NT2/D1 (cell line): Measurements from ENCODE around the gene ZDHHC16.
A peak's percentile ranks its signal among the peaks of the same experiment; 100 is the strongest.

Experiments
- DNase-seq: peaks from one replicate; pipeline ENCODE4 v3.0.0-alpha.2; 2011; ENCODE audit warnings: low read depth, low spot score
- H3K27me3 ChIP-seq: 2 replicates; pipeline ENCODE4 v1.6.0; 2011; ENCODE audit warnings: mild to moderate bottlenecking; ENCODE audit not compliant: insufficient read length, insufficient read depth
- H3K36me3 ChIP-seq: 2 replicates; pipeline ENCODE4 v1.6.1; 2011; ENCODE audit warnings: mild to moderate bottlenecking, low read length, mixed read lengths; ENCODE audit not compliant: insufficient read depth, insufficient read length
- H3K4me1 ChIP-seq: 2 replicates; pipeline ENCODE4 v1.5.1; 2011; ENCODE audit not compliant: insufficient read depth, insufficient read length
- H3K4me3 ChIP-seq: 2 replicates; pipeline ENCODE4 v1.5.1; 2011; ENCODE audit warnings: low read depth; ENCODE audit not compliant: insufficient read length
- H3K9ac ChIP-seq: 2 replicates; pipeline ENCODE4 v1.6.0; 2011; ENCODE audit warnings: low read depth; ENCODE audit not compliant: insufficient read length
- H3K9me3 ChIP-seq: 2 replicates; pipeline ENCODE4 v1.5.1; 2011; ENCODE audit warnings: mild to moderate bottlenecking, low read length; ENCODE audit not compliant: insufficient read depth
- SUZ12 ChIP-seq: IDR thresholded peaks from 2 replicates; pipeline ENCODE4 v1.6.1; 2011; ENCODE audit not compliant: insufficient read length, insufficient read depth; ENCODE audit errors: extremely low read depth
- YY1 ChIP-seq: IDR thresholded peaks from 2 replicates; pipeline ENCODE4 v1.6.1; 2011; ENCODE audit not compliant: insufficient read length, insufficient read depth
- ZNF274 ChIP-seq: IDR thresholded peaks from 2 replicates; pipeline ENCODE4 v1.6.1; 2011; ENCODE audit warnings: mild to moderate bottlenecking, low read depth, low read length

The ZDHHC16 gene

DNA sequence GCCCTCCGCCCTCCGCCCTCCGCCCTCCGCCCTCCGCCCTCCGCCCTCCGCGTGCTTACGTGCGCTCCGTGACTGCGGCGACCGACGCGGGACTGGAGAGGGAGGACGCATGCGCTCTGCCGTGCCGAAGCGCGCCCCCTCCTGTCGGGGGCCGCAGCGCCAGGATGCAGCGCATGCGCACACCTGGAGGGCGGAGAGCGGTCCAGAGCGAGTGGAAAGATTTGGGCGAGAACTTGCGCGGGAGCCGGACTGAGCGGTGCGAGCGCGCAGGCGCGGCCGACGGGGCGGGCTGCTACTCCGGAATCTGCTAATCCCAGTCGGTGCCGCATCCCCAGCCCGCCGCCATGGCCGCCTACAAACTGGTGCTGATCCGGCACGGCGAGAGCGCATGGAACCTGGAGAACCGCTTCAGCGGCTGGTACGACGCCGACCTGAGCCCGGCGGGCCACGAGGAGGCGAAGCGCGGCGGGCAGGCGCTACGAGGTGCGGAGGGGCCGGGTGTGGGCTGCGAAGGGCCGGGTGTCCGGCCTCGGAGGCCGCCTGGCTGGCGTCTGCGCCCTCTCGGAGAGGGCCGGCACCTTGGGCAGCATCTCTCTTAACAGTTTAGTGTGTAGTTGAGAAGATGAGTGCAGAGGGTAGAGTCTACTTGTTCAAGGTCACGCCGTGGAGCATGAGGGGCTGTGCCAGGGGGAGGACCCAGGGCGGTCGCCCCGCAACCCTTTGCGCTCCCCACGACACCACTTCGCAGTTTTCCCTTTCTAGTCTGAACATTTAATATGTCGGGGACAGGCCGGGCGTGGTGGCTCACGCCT, 19.8 kb upstream of the ZDHHC16 start, which contains the start of gene PGAM1:
Gene PGAM1, plus strand, starts transcription at position 228 of the 812 bp plus-strand sequence. Its CDS starts 117 bp downstream, at position 345.
- H3K9me3 ChIP-seq, result no peaks in the 10 kb centered on the region
- peaks cover 39% of the 10 kb centered on the region for H3K36me3 ChIP-seq

DNA sequence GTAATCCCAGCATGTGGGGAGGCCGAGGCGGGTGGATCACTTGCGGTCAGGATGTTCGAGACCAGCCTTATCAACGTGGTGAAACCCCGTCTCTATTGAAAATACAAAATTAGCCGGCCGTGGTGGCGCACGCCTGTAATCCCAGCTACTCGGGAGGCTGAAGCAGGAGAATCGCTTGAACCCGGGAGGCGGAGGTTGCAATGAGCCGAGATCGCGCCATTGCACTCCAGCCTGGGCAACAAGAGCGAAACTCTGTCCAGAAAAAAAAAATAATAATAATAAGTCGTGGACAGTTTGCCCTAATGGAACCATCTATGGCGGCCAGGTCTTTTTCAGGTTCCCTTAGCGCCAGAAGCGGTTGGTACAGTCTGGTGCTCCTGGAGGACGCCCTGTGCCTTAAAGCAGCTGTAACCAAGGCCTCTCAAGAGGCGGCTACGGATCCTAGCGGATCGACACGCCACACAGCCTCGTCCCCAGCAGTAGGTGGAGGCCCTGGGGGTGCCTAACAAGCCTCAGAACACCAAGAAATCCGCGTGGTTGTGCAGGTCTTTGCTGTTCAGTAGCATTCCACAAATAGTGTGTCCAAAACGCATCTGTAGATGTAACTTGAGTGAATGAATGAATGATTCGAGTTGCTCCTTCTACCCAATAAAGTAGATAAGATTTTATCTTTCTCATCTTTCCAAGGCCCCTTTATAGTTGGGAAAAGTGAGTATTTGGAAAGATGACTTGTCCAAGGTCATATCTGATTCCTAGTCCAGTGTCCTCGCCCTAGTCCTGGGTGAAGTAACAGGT, 19.0 kb upstream of the ZDHHC16 start:
- TF ChIP-seq ZNF274, result no peak
- TF ChIP-seq SUZ12, result no peak
- no peak for TF ChIP-seq YY1
- peaks cover 47% of the 10 kb centered on the region for H3K36me3 ChIP-seq

More for the DNA sequence above, 19.8 kb upstream of the ZDHHC16 start, which contains the start of gene PGAM1:
- DNase-seq, result peak; percentile 90
- no peaks in the 10 kb centered on the region for H3K4me1 ChIP-seq
- peak within 1 kb of the TSS; percentile 95 for H3K4me3 ChIP-seq
- TF ChIP-seq SUZ12 (no peak), YY1 (no peak), ZNF274 (no peak)
- no peaks in the 10 kb centered on the region for H3K27me3 ChIP-seq
- peak within 1 kb of the TSS; percentile 98 for H3K9ac ChIP-seq

DNA sequence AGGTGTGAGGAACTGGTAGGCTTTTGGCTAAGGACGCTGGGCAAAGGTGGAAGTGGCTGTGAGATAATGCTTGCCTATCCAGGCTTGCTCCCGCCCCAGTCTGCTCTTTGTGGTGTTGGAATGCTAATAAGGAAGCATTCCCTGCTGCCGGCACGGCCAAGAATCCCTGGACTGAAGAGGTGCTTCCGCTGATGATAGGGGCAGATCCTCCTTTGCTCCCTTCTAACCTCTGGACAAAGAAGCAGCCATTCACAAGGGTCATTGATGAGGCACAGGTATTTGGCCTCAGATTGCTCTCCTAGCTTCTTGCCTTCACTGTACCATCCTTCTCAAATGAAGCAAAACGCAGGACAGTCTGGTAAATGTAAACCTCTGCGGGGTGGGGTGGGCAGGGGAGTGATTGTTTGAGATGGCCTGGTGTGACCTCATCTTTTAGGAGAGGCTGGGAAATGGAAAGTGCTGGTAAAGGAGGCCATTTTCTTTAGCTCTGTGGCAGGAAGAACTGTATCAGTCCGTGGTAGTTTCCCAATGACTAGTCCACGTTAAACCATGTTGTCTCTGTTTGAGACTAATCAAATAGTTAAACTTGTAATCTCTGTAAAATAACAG, 18.3 kb upstream of the ZDHHC16 start:
- TF ChIP-seq YY1 (no peak), ZNF274 (no peak), SUZ12 (no peak)
- Histone ChIP-seq H3K27me3 (no peaks in the 10 kb centered on the region), H3K4me1 (no peaks in the 10 kb centered on the region), H3K36me3 (peaks cover 47% of the 10 kb centered on the region), H3K9ac (peak overlapping the region; percentile 98), H3K4me3 (peak overlapping the region; percentile 95), H3K9me3 (no peaks in the 10 kb centered on the region)
- DNase-seq, result peak; percentile 64

More for the DNA sequence above, 19.0 kb upstream of the ZDHHC16 start:
- Histone ChIP-seq H3K9me3 (no peaks in the 10 kb centered on the region), H3K4me1 (no peaks in the 10 kb centered on the region), H3K4me3 (peak overlapping the region; percentile 95), H3K9ac (peak overlapping the region; percentile 98), H3K27me3 (no peaks in the 10 kb centered on the region)
- no peak for DNase-seq

DNA sequence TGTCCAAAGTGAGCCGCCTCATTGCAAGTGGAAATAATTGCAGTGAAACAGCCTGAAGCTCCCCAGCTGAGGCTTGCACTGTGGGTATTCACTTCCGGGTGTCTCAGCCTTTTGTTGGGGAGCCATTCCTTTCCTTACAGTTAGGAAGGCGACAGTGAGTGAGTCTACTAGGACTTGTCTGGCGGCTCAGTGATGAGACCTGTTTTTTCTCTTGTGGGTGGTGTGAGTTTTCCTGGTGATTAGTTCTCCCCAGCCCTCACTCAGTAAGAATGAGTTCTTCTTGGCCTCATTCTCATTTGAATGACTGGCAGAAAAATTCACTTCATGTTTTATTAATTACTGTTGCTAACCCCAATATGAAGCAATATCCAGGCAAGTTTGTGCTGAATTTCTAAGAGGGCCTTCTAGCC, 17.4 kb upstream of the ZDHHC16 start:
- H3K9me3 ChIP-seq, result no peaks in the 10 kb centered on the region
- DNase-seq, result no peak

DNA sequence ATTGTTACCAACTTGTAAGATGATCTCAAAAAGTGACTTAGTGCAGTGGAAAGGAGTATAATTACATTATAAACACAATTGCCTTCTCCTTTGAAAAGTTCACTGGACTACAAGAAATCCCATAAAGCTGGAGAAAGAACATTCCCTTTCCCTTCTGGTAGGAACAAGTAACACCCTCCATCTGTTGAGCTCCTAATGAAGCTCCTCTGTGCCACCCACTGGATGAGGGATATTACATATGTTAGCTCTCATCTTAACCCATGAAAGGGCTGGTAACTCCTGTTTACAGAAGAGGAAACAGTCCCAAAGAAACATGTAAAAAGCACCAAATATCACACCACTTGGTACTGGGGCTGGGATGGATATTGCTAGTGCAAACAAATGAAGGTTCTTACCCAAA, 11.9 kb upstream of the ZDHHC16 start:
- Histone ChIP-seq H3K9ac (no peak overlapping the region), H3K4me1 (no peaks in the 10 kb centered on the region), H3K4me3 (no peak overlapping the region), H3K27me3 (no peaks in the 10 kb centered on the region), H3K36me3 (peaks cover 66% of the 10 kb centered on the region), H3K9me3 (no peaks in the 10 kb centered on the region)
- TF ChIP-seq ZNF274 (no peak), YY1 (no peak)
- DNase-seq, result no peak

More for the DNA sequence above, 17.4 kb upstream of the ZDHHC16 start:
- H3K36me3 ChIP-seq, result peaks cover 49% of the 10 kb centered on the region
- peak overlapping the region; percentile 22 for H3K4me3 ChIP-seq
- H3K27me3 ChIP-seq, result no peaks in the 10 kb centered on the region
- peak overlapping the region; percentile 54 for H3K9ac ChIP-seq
- H3K4me1 ChIP-seq, result no peaks in the 10 kb centered on the region
- TF ChIP-seq YY1 (no peak), SUZ12 (no peak), ZNF274 (no peak)

DNA sequence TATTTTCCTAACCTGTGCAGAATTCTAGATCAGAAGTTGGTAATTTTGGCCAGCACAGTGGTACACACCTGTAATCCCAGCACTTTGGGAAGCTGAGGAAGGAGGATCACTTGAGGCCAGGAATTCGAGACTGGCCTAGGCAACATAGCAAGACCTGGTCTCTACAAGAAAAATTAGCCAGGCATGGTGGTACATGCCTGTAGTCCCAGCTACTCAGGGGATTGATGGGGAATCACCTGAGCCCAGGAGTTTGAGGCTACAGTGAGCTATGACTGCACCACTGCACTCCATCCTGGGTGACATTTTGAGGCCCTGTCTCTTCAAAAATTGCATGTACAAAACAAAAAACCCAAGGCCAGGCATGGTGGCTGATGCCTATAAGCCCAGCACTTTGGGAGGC, 11.4 kb upstream of the ZDHHC16 start:
- DNase-seq, result no peak
- H3K36me3 ChIP-seq, result peaks cover 67% of the 10 kb centered on the region
- H3K4me1 ChIP-seq, result no peaks in the 10 kb centered on the region
- H3K9ac ChIP-seq, result no peak overlapping the region
- H3K27me3 ChIP-seq, result no peaks in the 10 kb centered on the region
- no peaks in the 10 kb centered on the region for H3K9me3 ChIP-seq
- no peak for TF ChIP-seq SUZ12
- no peak for TF ChIP-seq ZNF274
- no peak for TF ChIP-seq YY1
- no peak overlapping the region for H3K4me3 ChIP-seq
